ENCODE results near the gene TAOK2. TPM values are rescaled to one million over a fixed set of nuclear protein-coding genes. Genes with fewer than 3 reads are reported as not detected.

Gene TAOK2
- total and polyA plus RNA-seq, 2 of the 13 experiments (the other 11 are each of a cell fraction or from before 2014, with no cell fraction given), result 17.4 to 43.2 TPM

GRCh38 chr16:29995324-29995910 lies 21.7 kb downstream of the TAOK2 start, which contains the start of gene HIRIP3 (continued):
- TF ChIP-seq ARHGAP35 (CRISPR knock-in tag; IDR thresholded peaks at IDR 0.05; ENCODE audit: borderline replicate concordance), result peak; percentile 84
- no peak for TF ChIP-seq U2AF2 (IDR thresholded peaks at IDR 0.05; ENCODE audit: low read depth, low read length)
- no peak for TF ChIP-seq ARNT (IDR thresholded peaks at IDR 0.05)
- TF ChIP-seq ZNF329 (CRISPR knock-in tag; IDR thresholded peaks at IDR 0.05; ENCODE audit: low read depth), result no peak
- no peak for TF ChIP-seq KDM5A (IDR thresholded peaks at IDR 0.05; ENCODE audit: borderline replicate concordance, low read length)
- 0 out of 2 replicates have a peak, but pooled peaks have one; percentile 15 for TF ChIP-seq ZNF253 (CRISPR knock-in tag; IDR thresholded peaks at IDR 0.05; ENCODE audit: borderline replicate concordance)
- TF ChIP-seq ZFAT (CRISPR knock-in tag; conservative IDR thresholded peaks at IDR 0.05), result peak; percentile 92
- TF ChIP-seq ZSCAN12 (CRISPR knock-in tag; IDR thresholded peaks at IDR 0.05), result peak; percentile 80; the same call in 1 of the 2 replicates
- TF ChIP-seq ZNF768 (CRISPR knock-in tag; IDR thresholded peaks at IDR 0.05), result peak; percentile 52
- peak; percentile 60; the same call in 1 of the 2 replicates for TF ChIP-seq ZNF589 (CRISPR knock-in tag; conservative IDR thresholded peaks at IDR 0.05)
- 0 out of 2 replicates have a peak, but pooled peaks have one; percentile 34 for TF ChIP-seq GFI1 (CRISPR knock-in tag; IDR thresholded peaks at IDR 0.05; ENCODE audit: borderline replicate concordance)
- no peak for TF ChIP-seq CHD4 (IDR thresholded peaks at IDR 0.05; ENCODE audit: borderline replicate concordance, low read length)
- TF ChIP-seq ZNF546 (CRISPR knock-in tag; conservative IDR thresholded peaks at IDR 0.05), result peak; percentile 12; the same call in 1 of the 2 replicates
- TF ChIP-seq GATAD2A (CRISPR knock-in tag; IDR thresholded peaks at IDR 0.05), result no peak
- TF ChIP-seq ATF7-NPFF (CRISPR knock-in tag; IDR thresholded peaks at IDR 0.05; ENCODE audit: low read depth), result no peak; the same call in 1 of the 2 replicates
- TF ChIP-seq ZC3H13 (CRISPR knock-in tag; IDR thresholded peaks at IDR 0.05), result peak; percentile 86
- TF ChIP-seq SP2 (CRISPR knock-in tag; IDR thresholded peaks at IDR 0.05), result no peak
- TF ChIP-seq ZBTB42 (CRISPR knock-in tag; IDR thresholded peaks at IDR 0.05), result 0 out of 2 replicates have a peak, but pooled peaks have one; percentile 9
- 0 out of 2 replicates have a peak, but pooled peaks have one; percentile 40 for TF ChIP-seq ZNF780A (CRISPR knock-in tag; IDR thresholded peaks at IDR 0.05)
- TF ChIP-seq ZNF484 (CRISPR knock-in tag; IDR thresholded peaks at IDR 0.05; ENCODE audit: borderline replicate concordance, low read depth), result no peak
- TF ChIP-seq JUNB (CRISPR knock-in tag; IDR thresholded peaks at IDR 0.05; ENCODE audit: borderline replicate concordance), result no peak
- TF ChIP-seq STAG1 (CRISPR knock-in tag; IDR thresholded peaks at IDR 0.05), result no peak
- 0 out of 2 replicates have a peak, but pooled peaks have one; percentile 3 for TF ChIP-seq ZNF639 (CRISPR knock-in tag; conservative IDR thresholded peaks at IDR 0.05)
- TF ChIP-seq TEF (CRISPR knock-in tag; IDR thresholded peaks at IDR 0.05), result peak; percentile 85; the same call in 1 of the 2 replicates
- no peak; the same call in 1 of the 2 replicates for TF ChIP-seq PCBP1 (IDR thresholded peaks at IDR 0.05; ENCODE audit: borderline replicate concordance, low read depth, low read length)
- no peak for TF ChIP-seq NFRKB (IDR thresholded peaks at IDR 0.05)
- TF ChIP-seq NCOR1 (IDR thresholded peaks at IDR 0.05; ENCODE audit: borderline replicate concordance, low read length), result no peak; the same call in 1 of the 2 replicates
- TF ChIP-seq MLX (CRISPR knock-in tag; IDR thresholded peaks at IDR 0.05), result no peak
- TF ChIP-seq TFDP1 (CRISPR knock-in tag; IDR thresholded peaks at IDR 0.05; ENCODE audit: borderline replicate concordance), result peak; percentile 97

Data from HepG2 (cell line).